ENCODE measurements around the gene KCND2. TPM values are rescaled to one million over a fixed set of nuclear protein-coding genes. Genes with fewer than 3 reads are reported as not detected.

Gene KCND2
- total RNA-seq, 1 experiment from 2014 or later, result 0.33 TPM

DNA sequence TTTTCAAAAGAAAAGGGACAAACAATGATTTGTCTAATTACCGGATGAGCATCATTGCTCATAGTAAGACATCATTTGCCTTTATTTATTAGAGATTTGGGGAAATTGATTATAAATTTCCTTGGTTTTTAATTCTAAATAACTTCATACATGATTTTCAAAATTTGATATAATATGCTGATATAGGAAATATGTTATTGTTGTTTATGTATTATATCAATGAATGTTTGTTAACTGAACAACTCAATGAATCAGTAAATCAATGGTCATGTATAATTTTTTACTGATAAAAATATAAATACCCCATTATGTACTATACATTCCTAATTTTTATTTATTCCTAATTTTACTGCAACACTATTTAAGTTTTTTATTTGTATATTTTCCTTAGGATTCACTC, 327.6 kb downstream of the KCND2 start:
- no peak overlapping the region for H3K9ac ChIP-seq (ENCODE audit: low read length)
- intact Hi-C loops (cut with micrococcal nuclease), result no loop called here
- H3K4me1 ChIP-seq (ENCODE audit: insufficient read depth, low read length), result no peaks in the 10 kb centered on the region

DNA sequence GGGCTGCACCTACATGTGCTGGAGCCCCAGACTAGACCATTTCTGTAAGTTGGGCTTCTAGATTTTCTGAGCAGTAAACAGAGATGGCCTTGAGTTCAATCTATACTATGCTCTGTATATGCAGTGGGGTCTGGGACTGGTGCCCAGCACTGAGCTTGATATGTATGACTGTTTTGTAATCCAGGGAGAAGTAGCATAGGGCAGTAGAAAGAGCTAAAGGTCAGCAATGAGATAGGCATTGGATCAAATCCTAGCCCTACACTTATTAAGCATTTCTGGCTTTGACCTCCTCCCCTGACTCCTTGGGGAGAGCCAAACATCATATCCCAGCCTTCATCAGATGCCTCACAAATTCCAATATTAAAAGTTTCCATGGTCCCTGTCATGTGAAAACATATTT, 330.4 kb downstream of the KCND2 start:
- TF ChIP-seq, protein P1, sequence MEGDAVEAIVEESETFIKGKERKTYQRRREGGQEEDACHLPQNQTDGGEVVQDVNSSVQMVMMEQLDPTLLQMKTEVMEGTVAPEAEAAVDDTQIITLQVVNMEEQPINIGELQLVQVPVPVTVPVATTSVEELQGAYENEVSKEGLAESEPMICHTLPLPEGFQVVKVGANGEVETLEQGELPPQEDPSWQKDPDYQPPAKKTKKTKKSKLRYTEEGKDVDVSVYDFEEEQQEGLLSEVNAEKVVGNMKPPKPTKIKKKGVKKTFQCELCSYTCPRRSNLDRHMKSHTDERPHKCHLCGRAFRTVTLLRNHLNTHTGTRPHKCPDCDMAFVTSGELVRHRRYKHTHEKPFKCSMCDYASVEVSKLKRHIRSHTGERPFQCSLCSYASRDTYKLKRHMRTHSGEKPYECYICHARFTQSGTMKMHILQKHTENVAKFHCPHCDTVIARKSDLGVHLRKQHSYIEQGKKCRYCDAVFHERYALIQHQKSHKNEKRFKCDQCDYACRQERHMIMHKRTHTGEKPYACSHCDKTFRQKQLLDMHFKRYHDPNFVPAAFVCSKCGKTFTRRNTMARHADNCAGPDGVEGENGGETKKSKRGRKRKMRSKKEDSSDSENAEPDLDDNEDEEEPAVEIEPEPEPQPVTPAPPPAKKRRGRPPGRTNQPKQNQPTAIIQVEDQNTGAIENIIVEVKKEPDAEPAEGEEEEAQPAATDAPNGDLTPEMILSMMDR (conservative IDR thresholded peaks at IDR 0.05; ENCODE audit: low read depth, low read length), result no peak
- TF ChIP-seq EZH2phosphoT487 (IDR thresholded peaks at IDR 0.05; ENCODE audit: borderline replicate concordance, low read length), result no peak
- TF ChIP-seq EZH2 (IDR thresholded peaks at IDR 0.05; ENCODE audit: low read length, unreplicated experiment), result no peak
- CTCF ChIA-PET, result no interaction called here

More for the DNA sequence above, 327.6 kb downstream of the KCND2 start:
- H2AFZ ChIP-seq (ENCODE audit: low read length), result no peak overlapping the region
- H3K4me3 ChIP-seq (ENCODE audit: low read length), result no peak overlapping the region
- POLR2A ChIA-PET (ENCODE audit: unreplicated experiment), result no interaction called here
- no peaks in the 10 kb centered on the region for H3F3A ChIP-seq (ENCODE audit: low read length, unreplicated experiment)
- H3K4me2 ChIP-seq (ENCODE audit: low read length), result no peak overlapping the region
- DNase-seq (no peak), ATAC-seq (no peak)
- no peaks in the 10 kb centered on the region for H4K20me1 ChIP-seq (ENCODE audit: low read length)
- no TSS peak for BruUV-seq (replicated peaks)
- H3K9me2 ChIP-seq (replicated peaks; ENCODE audit: low read length), result no peaks in the 10 kb centered on the region
- H3K36me3 ChIP-seq (ENCODE audit: low read depth, low read length), result no peaks in the 10 kb centered on the region
- no peak for TF ChIP-seq EZH2 (IDR thresholded peaks at IDR 0.05; ENCODE audit: low read length, unreplicated experiment)
- no peak for TF ChIP-seq EZH2phosphoT487 (IDR thresholded peaks at IDR 0.05; ENCODE audit: borderline replicate concordance, low read length)
- TF ChIP-seq, protein P1 (conservative IDR thresholded peaks at IDR 0.05; ENCODE audit: low read depth, low read length), result no peak
- no peaks in the 10 kb centered on the region for H3K27me3 ChIP-seq (ENCODE audit: low read length)
- H3K79me2 ChIP-seq (ENCODE audit: low read length), result no peaks in the 10 kb centered on the region
- CTCF ChIA-PET, result no interaction called here
- H3K27ac ChIP-seq (ENCODE audit: low read length), result no peak overlapping the region
- no peaks in the 10 kb centered on the region for H3K9me3 ChIP-seq (ENCODE audit: low read length)

DNA sequence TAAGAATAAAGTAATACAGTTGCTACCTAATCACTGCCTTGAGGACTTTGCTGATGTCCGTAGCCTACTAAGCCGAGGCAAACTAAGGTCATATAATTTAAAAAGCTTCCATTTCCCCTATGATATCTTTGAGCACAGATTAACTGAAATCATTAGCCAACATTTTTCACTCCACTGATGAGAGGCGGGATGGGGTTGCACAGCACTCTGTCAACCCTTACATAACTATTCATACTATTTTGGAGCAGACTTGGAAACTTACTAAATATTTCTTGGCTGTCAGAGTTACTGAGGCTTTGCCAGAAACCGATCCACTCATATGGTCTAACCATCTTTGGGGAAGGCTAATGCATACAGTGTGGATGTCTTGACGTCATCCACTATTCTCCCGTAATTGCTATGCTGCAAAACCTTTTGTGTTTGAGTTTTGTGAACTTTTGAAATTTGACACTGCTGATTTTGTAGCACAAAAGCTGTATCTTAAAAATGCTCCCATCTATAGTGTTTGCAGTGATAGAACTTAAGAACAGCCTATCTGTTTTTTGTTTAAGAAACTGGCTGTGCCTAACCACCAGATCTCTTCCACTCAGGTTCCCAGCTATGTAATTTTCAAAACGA, 336.3 kb downstream of the KCND2 start:
- no peak overlapping the region for H3K9ac ChIP-seq (ENCODE audit: low read length)
- H3K79me2 ChIP-seq (ENCODE audit: low read length), result no peaks in the 10 kb centered on the region
- H3K36me3 ChIP-seq (ENCODE audit: low read depth, low read length), result no peaks in the 10 kb centered on the region
- no peak for TF ChIP-seq EZH2 (IDR thresholded peaks at IDR 0.05; ENCODE audit: low read length, unreplicated experiment)
- TF ChIP-seq EZH2phosphoT487 (IDR thresholded peaks at IDR 0.05; ENCODE audit: borderline replicate concordance, low read length), result no peak
- TF ChIP-seq, protein P1 (conservative IDR thresholded peaks at IDR 0.05; ENCODE audit: low read depth, low read length), result no peak
- CTCF ChIA-PET, result no interaction called here
- no peaks in the 10 kb centered on the region for H4K20me1 ChIP-seq (ENCODE audit: low read length)
- ATAC-seq (no peak), DNase-seq (no peak)
- no peak overlapping the region for H3K27ac ChIP-seq (ENCODE audit: low read length)
- H3K9me3 ChIP-seq (ENCODE audit: low read length), result no peaks in the 10 kb centered on the region
- H3F3A ChIP-seq (ENCODE audit: low read length, unreplicated experiment), result no peaks in the 10 kb centered on the region
- BruUV-seq (replicated peaks), result no TSS peak
- H3K27me3 ChIP-seq (ENCODE audit: low read length), result no peaks in the 10 kb centered on the region
- no peak overlapping the region for H3K4me2 ChIP-seq (ENCODE audit: low read length)
- H2AFZ ChIP-seq (ENCODE audit: low read length), result no peak overlapping the region
- no peaks in the 10 kb centered on the region for H3K4me1 ChIP-seq (ENCODE audit: insufficient read depth, low read length)
- intact Hi-C loops (cut with micrococcal nuclease), result no loop called here
- no peaks in the 10 kb centered on the region for H3K9me2 ChIP-seq (replicated peaks; ENCODE audit: low read length)
- no peak overlapping the region for H3K4me3 ChIP-seq (ENCODE audit: low read length)
- POLR2A ChIA-PET (ENCODE audit: unreplicated experiment), result no interaction called here

More for the DNA sequence above, 330.4 kb downstream of the KCND2 start:
- no TSS peak for BruUV-seq (replicated peaks)
- no peaks in the 10 kb centered on the region for H3K27me3 ChIP-seq (ENCODE audit: low read length)
- no peak overlapping the region for H3K27ac ChIP-seq (ENCODE audit: low read length)
- H2AFZ ChIP-seq (ENCODE audit: low read length), result no peak overlapping the region
- no peaks in the 10 kb centered on the region for H3K4me1 ChIP-seq (ENCODE audit: insufficient read depth, low read length)
- H3K79me2 ChIP-seq (ENCODE audit: low read length), result no peaks in the 10 kb centered on the region
- no peak overlapping the region for H3K9ac ChIP-seq (ENCODE audit: low read length)
- no peak for DNase-seq
- H3K9me3 ChIP-seq (ENCODE audit: low read length), result no peaks in the 10 kb centered on the region
- H4K20me1 ChIP-seq (ENCODE audit: low read length), result no peaks in the 10 kb centered on the region
- no peaks in the 10 kb centered on the region for H3F3A ChIP-seq (ENCODE audit: low read length, unreplicated experiment)
- H3K4me3 ChIP-seq (ENCODE audit: low read length), result no peak overlapping the region
- no peak overlapping the region for H3K4me2 ChIP-seq (ENCODE audit: low read length)
- no peaks in the 10 kb centered on the region for H3K9me2 ChIP-seq (replicated peaks; ENCODE audit: low read length)
- H3K36me3 ChIP-seq (ENCODE audit: low read depth, low read length), result no peaks in the 10 kb centered on the region
- POLR2A ChIA-PET (ENCODE audit: unreplicated experiment), result no interaction called here
- no peak for ATAC-seq
- intact Hi-C loops (cut with micrococcal nuclease), result no loop called here

Data from PC-3 (cell line).